ENCODE measurements around the gene DLK1.

Gene DLK1

DNA sequence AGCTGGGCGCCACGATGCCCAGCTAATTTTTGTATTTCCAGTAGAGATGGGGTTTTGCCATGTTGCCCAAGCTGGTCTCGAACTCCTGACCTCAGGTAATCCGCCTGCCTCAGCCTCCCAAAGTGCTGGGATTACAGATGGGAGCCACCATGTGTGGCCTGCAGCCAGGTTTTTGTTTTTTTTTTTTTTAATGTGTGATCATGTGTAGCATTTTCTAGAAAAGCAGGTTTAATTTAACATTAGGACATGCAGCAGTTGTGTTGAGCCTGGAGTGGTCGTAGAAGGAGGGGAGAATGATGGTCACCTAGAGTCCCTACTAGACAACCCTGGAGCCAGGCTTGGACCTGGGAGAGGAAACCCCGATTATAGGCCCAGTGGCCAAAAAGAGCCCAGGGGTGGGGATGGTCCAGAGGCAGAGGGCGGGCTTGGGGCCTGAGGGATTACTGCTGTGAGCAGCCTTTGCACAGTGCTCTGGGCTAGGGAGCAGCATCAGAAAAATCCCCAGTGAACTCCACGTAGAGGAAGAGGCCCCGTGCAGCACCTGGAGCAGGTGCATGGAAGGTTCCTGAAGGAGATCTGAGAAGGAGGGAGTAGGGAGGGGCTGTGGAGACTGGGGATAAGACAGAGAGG lies 13.6 kb downstream of the DLK1 start:
- no peaks in the 10 kb centered on the region for H3K9me3 ChIP-seq (ENCODE audit: control insufficient read depth, low read length)
- no peaks in the 10 kb centered on the region for H3K27me3 ChIP-seq (ENCODE audit: control insufficient read depth, insufficient read depth, low read length, poor library complexity, severe bottlenecking)
- no peaks in the 10 kb centered on the region for H3K36me3 ChIP-seq (ENCODE audit: control insufficient read depth, insufficient read depth, low read length)
- H3K27ac ChIP-seq (ENCODE audit: insufficient read depth, low read depth, low read length, poor library complexity, severe bottlenecking): no peak overlapping the region
- WGBS, 2 experiments: 81 to 85% methylated on average over 9 of the region's 9 CpGs
- no peak overlapping the region for H3K4me3 ChIP-seq (ENCODE audit: insufficient read depth, low read depth, low read length)
- no peaks in the 10 kb centered on the region for H3K4me1 ChIP-seq (ENCODE audit: control insufficient read depth, insufficient read depth, low read length)

DNA sequence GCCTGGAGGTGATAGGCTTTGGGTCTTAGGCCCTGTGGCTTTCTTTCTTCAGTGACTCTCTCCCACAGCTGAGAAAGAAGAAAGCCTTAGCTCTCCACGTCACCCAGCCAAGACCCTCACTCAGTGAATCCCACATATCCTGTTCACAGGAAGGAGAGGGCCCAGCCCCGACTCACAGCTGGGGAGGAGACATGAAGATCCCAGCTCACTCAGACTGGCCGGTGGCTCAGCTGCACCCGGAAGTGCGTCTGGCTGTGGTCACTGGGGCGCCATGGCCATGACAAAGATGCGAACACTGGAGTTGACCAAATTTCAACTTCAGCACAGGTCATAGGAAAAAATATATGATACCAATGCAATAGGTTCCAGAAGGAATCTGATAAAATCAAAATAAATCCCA lies 14.2 kb downstream of the DLK1 start:
- H3K27ac ChIP-seq (ENCODE audit: insufficient read depth, low read depth, low read length, poor library complexity, severe bottlenecking): no peak overlapping the region
- 86 to 95% methylated on average over 7 of the region's 7 CpGs for WGBS, 2 experiments
- H3K4me1 ChIP-seq (ENCODE audit: control insufficient read depth, insufficient read depth, low read length): no peaks in the 10 kb centered on the region

DNA sequence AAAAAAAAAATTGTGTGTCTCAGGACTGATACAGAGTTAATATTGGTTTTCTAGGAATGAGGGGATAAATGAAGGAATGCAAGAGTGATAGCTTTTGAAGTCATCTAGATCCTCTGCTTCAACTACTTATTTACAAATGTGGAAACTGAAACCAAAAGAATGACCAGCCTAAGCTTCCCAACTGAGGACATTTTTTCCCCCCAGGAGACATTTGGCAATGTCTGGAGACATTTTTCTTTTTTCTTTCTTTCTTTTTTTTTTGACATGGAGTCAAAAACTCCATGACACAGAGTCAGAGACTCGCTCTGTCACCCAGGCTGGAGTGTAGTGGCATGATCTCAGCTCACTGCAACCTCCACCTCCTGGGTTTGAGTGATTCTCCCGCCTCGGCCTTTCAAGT lies 15.3 kb downstream of the DLK1 start:
- 60 to 64% methylated on average over 3 of the region's 3 CpGs for WGBS, 2 experiments
- Histone ChIP-seq H3K27me3 (ENCODE audit: control insufficient read depth, insufficient read depth, low read length, poor library complexity, severe bottlenecking) (no peaks in the 10 kb centered on the region), H3K9me3 (ENCODE audit: control insufficient read depth, low read length) (no peaks in the 10 kb centered on the region), H3K4me1 (ENCODE audit: control insufficient read depth, insufficient read depth, low read length) (no peaks in the 10 kb centered on the region), H3K4me3 (ENCODE audit: insufficient read depth, low read depth, low read length) (no peak overlapping the region), H3K36me3 (ENCODE audit: control insufficient read depth, insufficient read depth, low read length) (no peaks in the 10 kb centered on the region), H3K27ac (ENCODE audit: insufficient read depth, low read depth, low read length, poor library complexity, severe bottlenecking) (no peak overlapping the region)

More for the DNA sequence above, 14.2 kb downstream of the DLK1 start:
- Histone ChIP-seq H3K27me3 (ENCODE audit: control insufficient read depth, insufficient read depth, low read length, poor library complexity, severe bottlenecking) (no peaks in the 10 kb centered on the region), H3K9me3 (ENCODE audit: control insufficient read depth, low read length) (no peaks in the 10 kb centered on the region), H3K4me3 (ENCODE audit: insufficient read depth, low read depth, low read length) (no peak overlapping the region), H3K36me3 (ENCODE audit: control insufficient read depth, insufficient read depth, low read length) (no peaks in the 10 kb centered on the region)

DNA sequence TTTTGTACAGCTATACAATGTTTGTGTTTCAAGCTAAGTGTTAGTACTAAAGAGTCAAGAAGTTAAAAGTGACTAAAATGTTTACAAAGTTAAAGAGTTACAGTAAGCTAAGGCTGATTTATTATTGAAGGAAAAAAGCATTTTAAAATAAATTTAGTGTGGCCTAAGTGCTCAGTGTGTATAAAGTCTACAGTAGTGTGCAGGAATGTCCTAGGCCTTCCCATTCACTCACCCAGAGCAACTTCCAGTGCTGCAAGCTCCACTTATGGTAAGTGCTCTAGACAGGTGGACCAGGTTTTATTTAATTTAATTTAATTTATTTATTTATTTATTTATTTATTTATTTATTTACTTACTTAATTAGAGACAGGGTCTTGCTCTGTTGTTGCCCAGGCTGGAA lies 19.6 kb downstream of the DLK1 start:
- Histone ChIP-seq H3K27ac (ENCODE audit: insufficient read depth, low read depth, low read length, poor library complexity, severe bottlenecking) (no peak overlapping the region), H3K27me3 (ENCODE audit: control insufficient read depth, insufficient read depth, low read length, poor library complexity, severe bottlenecking) (no peaks in the 10 kb centered on the region), H3K36me3 (ENCODE audit: control insufficient read depth, insufficient read depth, low read length) (no peaks in the 10 kb centered on the region), H3K4me3 (ENCODE audit: insufficient read depth, low read depth, low read length) (no peak overlapping the region), H3K4me1 (ENCODE audit: control insufficient read depth, insufficient read depth, low read length) (no peaks in the 10 kb centered on the region), H3K9me3 (ENCODE audit: control insufficient read depth, low read length) (no peaks in the 10 kb centered on the region)

GRCh38 chr14:100747021-100747586 lies 20.4 kb downstream of the DLK1 start:
- Histone ChIP-seq H3K4me1 (ENCODE audit: control insufficient read depth, insufficient read depth, low read length) (no peaks in the 10 kb centered on the region), H3K27me3 (ENCODE audit: control insufficient read depth, insufficient read depth, low read length, poor library complexity, severe bottlenecking) (no peaks in the 10 kb centered on the region), H3K27ac (ENCODE audit: insufficient read depth, low read depth, low read length, poor library complexity, severe bottlenecking) (no peak overlapping the region), H3K9me3 (ENCODE audit: control insufficient read depth, low read length) (no peaks in the 10 kb centered on the region), H3K4me3 (ENCODE audit: insufficient read depth, low read depth, low read length) (no peak overlapping the region), H3K36me3 (ENCODE audit: control insufficient read depth, insufficient read depth, low read length) (no peaks in the 10 kb centered on the region)
- WGBS, 2 experiments: 88 to 92% methylated on average over 9 of the region's 9 CpGs

DNA sequence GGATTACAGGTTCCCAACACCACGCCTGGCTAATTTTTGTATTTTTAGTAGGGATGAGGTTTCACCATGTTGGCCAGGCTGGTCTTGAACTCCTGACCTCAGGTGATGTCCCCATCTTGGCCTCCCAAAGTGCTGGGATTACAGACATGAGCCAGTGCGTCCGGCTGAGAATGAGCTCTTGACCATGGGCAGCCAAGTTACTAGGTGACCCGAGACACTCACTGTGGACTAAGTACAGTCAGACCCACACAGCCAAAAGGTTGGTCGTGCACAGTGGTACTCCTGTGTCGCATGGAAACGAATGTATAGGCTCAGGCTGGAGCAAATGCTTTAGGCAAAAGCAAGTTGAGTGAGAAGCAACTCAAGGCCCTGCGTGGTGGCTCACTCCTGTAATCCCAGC lies 21.0 kb downstream of the DLK1 start:
- H3K36me3 ChIP-seq (ENCODE audit: control insufficient read depth, insufficient read depth, low read length): no peaks in the 10 kb centered on the region
- H3K9me3 ChIP-seq (ENCODE audit: control insufficient read depth, low read length): no peaks in the 10 kb centered on the region
- no peak overlapping the region for H3K4me3 ChIP-seq (ENCODE audit: insufficient read depth, low read depth, low read length)
- no peaks in the 10 kb centered on the region for H3K27me3 ChIP-seq (ENCODE audit: control insufficient read depth, insufficient read depth, low read length, poor library complexity, severe bottlenecking)
- no peak overlapping the region for H3K27ac ChIP-seq (ENCODE audit: insufficient read depth, low read depth, low read length, poor library complexity, severe bottlenecking)
- H3K4me1 ChIP-seq (ENCODE audit: control insufficient read depth, insufficient read depth, low read length): no peaks in the 10 kb centered on the region
- 89 to 92% methylated on average over 8 of the region's 8 CpGs for WGBS, 2 experiments

GRCh38 chr14:100748403-100748802 lies 21.7 kb downstream of the DLK1 start:
- H3K4me1 ChIP-seq (ENCODE audit: control insufficient read depth, insufficient read depth, low read length): no peaks in the 10 kb centered on the region
- 88 to 90% methylated on average over 5 of the region's 5 CpGs for WGBS, 2 experiments

GRCh38 chr14:100748944-100749343 lies 22.3 kb downstream of the DLK1 start:
- H3K9me3 ChIP-seq (ENCODE audit: control insufficient read depth, low read length): no peaks in the 10 kb centered on the region
- no peak overlapping the region for H3K27ac ChIP-seq (ENCODE audit: insufficient read depth, low read depth, low read length, poor library complexity, severe bottlenecking)
- no peaks in the 10 kb centered on the region for H3K36me3 ChIP-seq (ENCODE audit: control insufficient read depth, insufficient read depth, low read length)
- 89 to 91% methylated on average over 8 of the region's 8 CpGs for WGBS, 2 experiments
- no peaks in the 10 kb centered on the region for H3K27me3 ChIP-seq (ENCODE audit: control insufficient read depth, insufficient read depth, low read length, poor library complexity, severe bottlenecking)
- H3K4me3 ChIP-seq (ENCODE audit: insufficient read depth, low read depth, low read length): no peak overlapping the region
- no peaks in the 10 kb centered on the region for H3K4me1 ChIP-seq (ENCODE audit: control insufficient read depth, insufficient read depth, low read length)

More at GRCh38 chr14:100748403-100748802, 21.7 kb downstream of the DLK1 start:
- H3K27me3 ChIP-seq (ENCODE audit: control insufficient read depth, insufficient read depth, low read length, poor library complexity, severe bottlenecking): no peaks in the 10 kb centered on the region
- H3K36me3 ChIP-seq (ENCODE audit: control insufficient read depth, insufficient read depth, low read length): no peaks in the 10 kb centered on the region
- H3K27ac ChIP-seq (ENCODE audit: insufficient read depth, low read depth, low read length, poor library complexity, severe bottlenecking): no peak overlapping the region
- H3K9me3 ChIP-seq (ENCODE audit: control insufficient read depth, low read length): no peaks in the 10 kb centered on the region
- H3K4me3 ChIP-seq (ENCODE audit: insufficient read depth, low read depth, low read length): no peak overlapping the region

GRCh38 chr14:100749967-100750597 lies 23.4 kb downstream of the DLK1 start:
- WGBS, 2 experiments: 92 to 94% methylated on average over 10 of the region's 10 CpGs

GRCh38 chr14:100750762-100751699 lies 24.3 kb downstream of the DLK1 start:
- Histone ChIP-seq H3K4me1 (ENCODE audit: control insufficient read depth, insufficient read depth, low read length) (no peaks in the 10 kb centered on the region), H3K36me3 (ENCODE audit: control insufficient read depth, insufficient read depth, low read length) (no peaks in the 10 kb centered on the region), H3K27me3 (ENCODE audit: control insufficient read depth, insufficient read depth, low read length, poor library complexity, severe bottlenecking) (no peaks in the 10 kb centered on the region), H3K27ac (ENCODE audit: insufficient read depth, low read depth, low read length, poor library complexity, severe bottlenecking) (no peak overlapping the region), H3K9me3 (ENCODE audit: control insufficient read depth, low read length) (no peaks in the 10 kb centered on the region), H3K4me3 (ENCODE audit: insufficient read depth, low read depth, low read length) (no peak overlapping the region)
- 87 to 88% methylated on average over 17 of the region's 17 CpGs for WGBS, 2 experiments

More at GRCh38 chr14:100749967-100750597, 23.4 kb downstream of the DLK1 start:
- Histone ChIP-seq H3K4me3 (ENCODE audit: insufficient read depth, low read depth, low read length) (no peak overlapping the region), H3K36me3 (ENCODE audit: control insufficient read depth, insufficient read depth, low read length) (no peaks in the 10 kb centered on the region), H3K27me3 (ENCODE audit: control insufficient read depth, insufficient read depth, low read length, poor library complexity, severe bottlenecking) (no peaks in the 10 kb centered on the region), H3K4me1 (ENCODE audit: control insufficient read depth, insufficient read depth, low read length) (no peaks in the 10 kb centered on the region), H3K27ac (ENCODE audit: insufficient read depth, low read depth, low read length, poor library complexity, severe bottlenecking) (no peak overlapping the region), H3K9me3 (ENCODE audit: control insufficient read depth, low read length) (no peaks in the 10 kb centered on the region)
